NCI-H524 treated with DMSO at 0.1 percent for 48 hours (cell line): ENCODE data around the gene ERMP1.

Experiments used
- DNase-seq: peaks from one replicate; lab custom pipeline; 2025; lab: John Stamatoyannopoulos, UW

Gene ERMP1

DNA sequence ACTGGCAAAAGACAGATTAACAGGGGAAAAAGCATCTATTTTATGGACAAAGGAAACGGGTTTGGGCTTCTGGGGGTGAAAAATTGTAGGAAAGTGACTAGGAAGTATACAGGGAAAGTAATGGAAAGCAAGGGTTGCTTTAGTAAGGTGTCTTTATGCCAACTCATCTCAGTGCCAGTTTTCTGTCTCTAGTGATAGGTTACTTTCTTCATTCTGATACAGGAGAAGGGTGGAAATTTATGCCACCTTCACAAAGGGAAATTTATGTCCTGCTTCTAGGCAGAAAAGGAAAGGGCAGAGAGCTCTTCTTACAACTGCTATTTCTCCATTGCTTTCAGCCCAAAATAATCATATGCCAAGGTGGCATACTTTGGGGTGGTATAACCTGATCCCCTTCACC is 20.1 kb upstream of the ERMP1 start:
- no peak for DNase-seq

- no peak for DNase-seq
Measured at GRCh38 chr9:5851445-5851844, 18.5 kb upstream of the ERMP1 start.

GRCh38 chr9:5850724-5851122 is 17.8 kb upstream of the ERMP1 start:
- no peak for DNase-seq

DNA sequence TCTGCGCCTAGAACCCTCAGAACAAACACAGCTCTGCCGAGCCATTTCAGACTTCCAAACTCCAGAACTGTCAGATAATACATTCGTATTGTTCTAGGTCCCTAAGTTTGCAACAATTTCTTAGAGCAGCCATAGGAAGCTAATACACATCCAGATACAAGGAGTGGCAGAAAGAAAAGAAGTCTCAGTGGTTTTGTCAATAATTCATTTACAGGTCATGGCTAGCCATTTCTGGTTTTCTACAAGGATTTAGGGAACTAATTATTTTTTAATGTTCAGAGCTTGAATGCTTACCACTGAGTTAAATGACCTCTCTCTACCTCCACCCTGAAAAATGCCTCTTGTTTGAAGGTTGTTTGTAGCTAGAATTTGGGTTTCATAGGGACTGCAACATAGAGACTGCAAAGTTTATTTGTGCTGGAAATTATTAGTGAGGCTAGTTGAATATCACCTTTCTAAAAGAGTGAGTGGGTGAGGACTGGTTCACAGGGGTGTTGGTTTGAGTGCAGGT is 15.5 kb upstream of the ERMP1 start:
- DNase-seq = no peak

DNA sequence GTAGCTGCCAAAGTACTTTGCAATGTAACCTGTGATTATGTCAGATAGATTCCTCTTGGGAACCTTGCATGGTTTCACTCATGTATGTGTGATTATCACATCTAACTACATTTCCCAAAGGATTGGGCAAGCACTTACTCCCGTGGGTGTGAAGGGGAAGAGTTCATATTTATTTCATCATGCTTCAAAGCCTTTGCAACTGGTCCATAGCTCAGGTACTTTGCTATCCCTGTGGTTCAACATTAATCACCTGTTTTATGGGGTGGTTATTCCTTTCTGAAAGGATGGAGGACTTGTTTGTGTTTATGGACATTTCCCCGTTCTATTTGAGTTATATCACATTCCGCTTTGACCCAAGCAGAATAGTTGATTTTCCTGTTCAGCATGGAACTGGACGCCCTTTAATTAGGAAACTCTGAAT is 13.6 kb upstream of the ERMP1 start:
- DNase-seq = no peak

DNA sequence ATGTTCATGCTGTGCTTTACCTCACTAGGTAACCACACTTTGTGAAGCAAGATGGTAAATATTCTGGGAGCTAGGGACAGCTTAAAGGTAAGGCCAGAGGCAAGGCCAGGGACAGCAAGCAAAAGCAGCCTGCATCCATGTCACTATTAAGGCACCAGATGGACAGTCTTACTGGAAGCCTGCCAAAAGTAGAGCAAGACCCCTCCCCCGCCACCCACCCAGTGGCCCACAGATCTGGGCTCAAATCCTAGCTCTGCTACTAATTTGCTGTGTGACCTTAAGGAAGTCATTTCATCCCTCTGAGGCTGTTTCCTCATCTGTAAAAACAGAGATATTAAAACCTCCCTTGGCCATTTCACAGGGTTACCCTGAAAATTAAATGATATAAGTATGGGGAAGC is 13.2 kb upstream of the ERMP1 start:
- DNase-seq = peak; percentile 2

DNA sequence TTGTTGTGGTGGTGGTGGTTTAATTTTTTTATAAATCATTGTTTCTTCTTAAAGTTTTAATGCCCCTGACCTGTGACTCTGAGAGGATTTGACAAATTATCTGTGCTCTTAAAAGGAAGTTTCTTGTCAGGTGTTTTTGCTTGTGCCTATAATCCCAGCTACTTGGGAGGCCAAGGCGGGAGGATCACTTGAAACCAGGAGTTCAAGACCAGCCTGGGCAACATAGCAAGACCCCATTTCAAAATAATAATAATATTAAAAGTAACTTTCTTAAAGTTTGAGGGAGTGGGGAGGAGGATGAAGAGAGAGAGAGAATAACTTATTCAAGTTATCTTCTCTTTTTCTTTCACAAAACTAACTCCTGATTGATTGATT is 12.2 kb upstream of the ERMP1 start:
- no peak for DNase-seq

GRCh38 chr9:5843794-5844471 is 11.0 kb upstream of the ERMP1 start:
- no peak for DNase-seq

GRCh38 chr9:5842929-5843793 is 10.2 kb upstream of the ERMP1 start:
- DNase-seq = no peak

- no peak for DNase-seq
Measured at GRCh38 chr9:5841771-5842573, 9.1 kb upstream of the ERMP1 start.

GRCh38 chr9:5840788-5841187 is 7.9 kb upstream of the ERMP1 start:
- no peak for DNase-seq

GRCh38 chr9:5839572-5839902 is 6.6 kb upstream of the ERMP1 start:
- DNase-seq = no peak

- no peak for DNase-seq
Measured at GRCh38 chr9:5838884-5839571, 6.1 kb upstream of the ERMP1 start.

DNA sequence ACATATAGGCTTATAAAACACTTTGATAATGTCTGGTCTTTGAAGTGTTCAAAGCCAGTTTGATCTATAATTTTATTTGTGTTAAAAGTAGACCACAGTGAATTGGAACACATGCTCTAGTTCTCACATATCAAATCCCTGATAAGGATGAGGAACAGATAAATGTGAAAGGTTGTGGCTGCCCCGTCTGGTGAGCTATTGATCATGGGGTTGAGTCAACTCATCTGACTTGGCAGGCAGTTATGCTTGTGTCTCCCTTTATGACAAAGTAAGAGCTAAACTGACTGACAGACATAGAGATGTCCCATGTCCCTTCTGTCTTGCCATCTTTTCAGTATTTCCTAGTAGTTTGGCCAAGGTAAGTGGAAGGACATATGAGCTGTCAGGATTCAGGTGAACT is 2.9 kb upstream of the ERMP1 start:
- no peak for DNase-seq

DNA sequence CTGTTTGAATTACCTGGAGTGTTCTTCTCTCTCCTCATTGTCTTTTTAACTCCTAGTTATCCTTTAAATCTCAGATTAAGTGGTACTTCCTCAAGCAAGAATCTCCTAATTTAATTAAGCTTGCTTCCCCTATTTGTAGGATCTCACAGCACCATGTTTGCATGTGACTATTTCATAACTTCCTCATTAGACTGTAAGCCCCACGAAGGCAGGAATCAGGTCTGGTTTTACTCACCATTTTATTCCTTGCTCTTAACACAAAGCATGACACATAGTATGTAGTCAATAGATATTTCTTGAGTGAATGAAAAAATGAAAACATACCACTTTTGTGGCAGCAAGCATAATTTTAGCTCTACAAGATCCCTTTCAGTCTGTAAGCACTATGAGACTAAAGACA is 1.3 kb upstream of the ERMP1 start:
- no peak for DNase-seq

GRCh38 chr9:5832071-5832537 is 813 bp downstream of the ERMP1 start:
- no peak for DNase-seq

DNA sequence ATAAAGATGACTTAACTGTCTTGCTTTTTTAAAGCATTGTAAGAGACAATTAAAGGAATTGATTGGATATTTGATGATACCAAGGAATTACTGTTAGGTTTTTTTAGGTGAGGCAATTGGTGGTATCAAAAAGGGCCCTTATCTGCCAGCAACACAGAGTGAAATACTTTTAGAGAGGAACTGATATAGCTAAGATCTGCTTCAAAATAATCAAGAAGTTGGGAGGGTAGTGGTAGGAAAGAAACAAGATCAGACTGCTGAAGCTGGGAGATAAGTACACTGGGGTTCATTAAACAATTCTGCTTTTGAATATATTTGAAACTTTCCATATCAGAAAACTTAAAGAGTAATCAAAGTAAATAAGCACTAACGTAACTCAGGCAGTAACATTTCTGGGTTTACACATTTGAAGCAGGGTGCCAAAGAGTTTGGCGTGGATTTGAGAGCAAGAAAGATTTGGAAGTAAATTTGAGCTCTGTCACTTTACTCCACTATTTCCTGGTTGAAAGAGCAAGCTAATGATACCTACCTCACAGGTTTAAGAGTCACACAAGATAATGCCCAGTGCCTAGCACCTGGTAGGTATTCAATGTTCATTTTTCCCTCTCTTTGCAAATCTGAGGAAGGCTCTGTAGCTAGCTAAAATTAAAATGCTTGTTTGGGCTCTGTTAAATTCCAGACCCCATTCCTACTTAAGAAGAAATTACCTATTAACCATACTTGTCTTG is 6.9 kb downstream of the ERMP1 start:
- DNase-seq = no peak

DNA sequence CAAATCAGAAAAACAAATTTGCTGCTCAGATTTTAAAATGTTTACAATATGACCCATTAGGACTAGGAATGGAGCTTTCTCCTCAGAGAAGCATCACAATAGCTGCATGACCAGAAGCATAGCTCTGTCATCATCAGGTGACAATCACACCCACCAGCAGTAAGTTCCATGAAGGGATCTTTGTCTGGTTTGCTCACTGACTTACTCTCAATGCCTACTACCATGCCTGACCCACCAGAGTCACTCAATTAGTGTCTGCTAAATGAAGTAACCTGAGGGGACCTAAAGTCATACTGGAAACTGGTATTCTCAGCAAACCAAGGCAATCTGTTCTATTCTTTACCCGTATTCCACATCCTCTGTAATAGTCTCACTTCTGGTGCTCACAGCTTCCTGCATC is 7.7 kb downstream of the ERMP1 start:
- DNase-seq = no peak

DNA sequence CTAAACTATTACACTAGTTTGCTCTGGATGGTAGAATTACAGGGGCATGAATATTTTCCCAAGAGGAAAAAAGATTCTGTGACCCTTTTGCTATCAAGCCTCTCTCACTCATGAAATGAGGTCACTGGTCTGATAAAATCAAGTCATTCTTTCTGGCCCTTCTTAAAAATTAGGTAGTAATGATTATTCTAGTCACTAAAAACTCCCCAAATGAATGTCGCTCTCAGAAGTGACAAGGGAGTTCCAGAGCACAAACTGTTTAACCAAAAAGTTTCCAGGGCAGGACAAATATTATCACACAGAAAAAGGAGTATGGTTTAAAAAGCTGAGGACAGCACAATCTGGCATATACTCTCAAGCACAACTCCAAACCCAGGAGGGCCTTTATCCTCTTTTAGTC is 12.5 kb downstream of the ERMP1 start:
- DNase-seq = no peak

DNA sequence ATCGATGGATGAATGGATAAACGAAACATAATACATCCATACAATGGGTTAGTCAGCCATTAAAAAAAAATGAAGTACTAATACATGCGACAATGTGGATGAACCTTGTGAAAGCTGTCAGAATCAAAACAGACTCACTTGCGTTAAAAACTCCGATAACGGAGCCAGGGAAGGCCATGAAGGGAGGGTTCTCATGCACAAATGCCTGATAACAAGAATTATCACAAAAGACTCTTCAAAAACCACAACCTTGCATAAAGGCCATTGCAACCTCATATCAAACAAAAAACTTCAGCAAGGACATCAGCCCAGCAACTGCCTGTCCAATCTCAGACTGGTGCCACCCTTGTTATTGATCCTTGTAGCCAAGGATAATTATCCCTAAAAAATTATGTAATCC is 13.7 kb downstream of the ERMP1 start:
- no peak for DNase-seq

- DNase-seq = no peak
Measured at GRCh38 chr9:5818424-5819142, 14.3 kb downstream of the ERMP1 start.
